Measurements from ENCODE around the gene RTN4IP1.
A peak's percentile ranks its signal among the peaks of the same experiment; 100 is the strongest.
"Not testable (repeated sequence)": the region's sequence is repeated elsewhere in the genome, so short reads cannot be mapped to it uniquely, and the experiment has no call there.

The RTN4IP1 gene

DNA sequence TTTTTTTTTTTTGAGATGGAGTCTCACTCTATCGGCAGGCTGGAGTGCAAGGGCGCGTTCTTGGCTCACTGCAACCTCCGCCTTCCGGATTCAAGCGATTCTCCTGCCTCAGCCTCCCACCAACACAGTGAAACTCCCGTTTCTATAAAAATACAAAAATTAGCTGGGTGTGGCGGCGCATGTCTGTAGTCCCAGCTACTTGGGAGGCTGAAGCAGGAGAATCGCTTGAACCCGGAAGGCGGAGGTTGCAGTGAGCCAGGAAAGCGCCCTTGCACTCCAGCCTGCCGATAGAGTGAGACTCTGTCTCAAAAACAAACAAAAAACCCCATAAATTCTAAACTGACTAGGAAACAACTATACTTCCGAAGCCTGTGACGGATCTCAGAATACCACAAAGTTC lies 1.5 kb downstream of the RTN4IP1 start:
- not testable (repeated sequence) for DNase-seq

DNA sequence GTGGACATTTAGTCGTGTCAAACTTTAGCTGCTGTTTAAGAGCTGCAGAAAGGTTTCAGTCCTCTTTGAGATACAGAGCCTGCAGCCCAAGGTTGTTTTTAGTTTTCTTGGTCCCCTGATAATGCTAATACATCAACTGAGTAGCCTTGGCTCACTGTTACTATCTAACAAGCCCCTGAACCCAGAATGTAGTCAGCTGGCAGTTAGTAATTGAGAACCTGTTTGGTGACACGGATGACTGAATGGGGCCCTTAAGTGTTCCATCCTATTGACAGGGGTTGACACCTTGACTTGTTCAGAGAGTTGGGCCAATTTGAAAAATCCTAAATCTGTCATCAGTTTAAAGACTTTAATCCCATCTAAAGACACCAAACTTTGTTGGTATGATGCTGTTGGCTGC lies 2.8 kb downstream of the RTN4IP1 start:
- peak in 1 of 2 experiments; percentile 20 for DNase-seq

DNA sequence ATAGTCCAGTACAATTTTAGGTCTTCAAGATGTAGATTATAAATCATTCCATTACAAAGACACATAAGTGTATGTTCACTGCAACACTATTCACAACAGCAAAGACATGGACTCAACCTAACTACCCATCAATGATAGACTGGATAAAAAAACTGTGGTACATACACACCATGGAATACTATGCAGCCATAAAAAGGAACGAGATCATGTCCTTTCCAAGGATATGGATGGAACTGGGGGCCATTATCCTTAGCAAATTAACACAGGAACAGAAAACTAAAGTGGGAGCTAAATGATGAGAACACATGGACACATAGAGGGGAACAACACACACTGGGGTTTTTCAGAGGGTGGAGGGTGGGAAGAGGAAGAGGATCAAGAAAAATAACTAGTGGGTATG lies 6.3 kb downstream of the RTN4IP1 start:
- no peak for DNase-seq

DNA sequence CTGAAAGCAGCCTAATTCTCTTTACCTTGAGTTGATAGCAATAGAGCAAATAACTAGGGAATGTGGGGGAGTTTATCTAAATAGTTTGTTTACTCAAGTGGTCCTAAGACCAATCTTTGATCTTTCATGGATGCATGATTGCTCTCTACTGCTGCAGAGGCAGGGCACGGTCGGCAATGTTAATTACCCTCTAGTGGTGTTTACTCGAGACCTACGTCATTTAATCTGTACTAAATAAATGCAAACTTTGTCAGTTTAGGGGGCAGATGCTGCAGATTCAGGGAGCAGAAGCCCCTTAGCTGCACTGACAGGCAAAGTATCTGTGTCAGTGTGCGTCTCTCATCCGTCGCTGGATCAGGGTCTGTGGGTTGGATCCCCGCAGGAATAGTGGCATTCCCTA lies 6.9 kb downstream of the RTN4IP1 start:
- no peak for DNase-seq

DNA sequence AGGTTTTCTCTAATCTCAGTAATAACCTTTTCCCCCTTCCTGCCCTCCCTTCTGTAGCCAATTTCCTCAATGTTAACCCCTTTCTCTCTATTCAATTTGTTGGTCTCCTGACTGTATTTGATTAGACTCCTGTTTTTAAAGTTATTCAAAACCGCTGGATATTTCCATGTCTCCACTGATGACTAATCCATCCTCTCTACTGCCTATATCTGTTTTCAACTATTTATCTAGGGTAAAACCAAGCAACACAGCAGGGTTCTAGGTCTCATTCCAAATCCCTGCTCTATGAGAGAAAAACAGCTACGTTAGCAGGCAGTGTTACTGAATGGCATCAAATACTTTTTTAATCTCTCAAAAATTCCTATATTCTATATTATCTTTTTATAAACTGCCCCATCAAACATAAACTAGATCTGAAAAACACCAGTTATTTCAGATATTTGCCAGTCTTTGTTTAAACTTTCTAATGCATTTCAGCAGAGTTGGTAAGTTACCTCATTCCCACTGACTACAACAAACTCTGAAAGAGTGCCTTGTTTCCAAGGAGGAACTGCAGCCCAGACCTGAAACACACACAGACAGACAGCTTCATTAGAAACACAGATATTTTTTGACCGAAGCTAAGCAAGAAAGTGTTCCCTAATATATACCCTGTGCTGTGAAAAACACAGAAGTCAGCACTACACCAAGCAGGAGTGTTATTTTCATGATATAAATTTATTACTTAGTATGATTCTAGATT lies 8.2 kb downstream of the RTN4IP1 start:
- no peak for DNase-seq

DNA sequence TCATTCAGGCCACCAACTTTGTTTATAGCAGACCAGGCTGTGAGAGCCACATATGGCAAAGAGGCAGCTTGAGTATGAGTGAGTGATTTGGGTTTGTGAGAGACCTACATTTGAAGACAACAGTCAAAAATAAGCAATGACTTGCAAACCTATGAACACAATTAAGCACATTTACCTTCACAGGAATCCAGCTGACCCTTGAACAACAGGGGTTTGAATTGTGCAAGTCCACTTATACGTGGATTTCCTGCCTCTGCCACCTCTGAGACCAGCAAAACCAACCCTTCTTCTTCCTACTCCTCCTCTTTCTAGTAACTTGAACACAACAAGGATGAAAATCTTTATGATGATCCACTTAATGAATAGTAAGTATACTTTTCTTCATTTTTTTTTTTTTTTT lies 10.1 kb downstream of the RTN4IP1 start:
- no peak for DNase-seq

DNA sequence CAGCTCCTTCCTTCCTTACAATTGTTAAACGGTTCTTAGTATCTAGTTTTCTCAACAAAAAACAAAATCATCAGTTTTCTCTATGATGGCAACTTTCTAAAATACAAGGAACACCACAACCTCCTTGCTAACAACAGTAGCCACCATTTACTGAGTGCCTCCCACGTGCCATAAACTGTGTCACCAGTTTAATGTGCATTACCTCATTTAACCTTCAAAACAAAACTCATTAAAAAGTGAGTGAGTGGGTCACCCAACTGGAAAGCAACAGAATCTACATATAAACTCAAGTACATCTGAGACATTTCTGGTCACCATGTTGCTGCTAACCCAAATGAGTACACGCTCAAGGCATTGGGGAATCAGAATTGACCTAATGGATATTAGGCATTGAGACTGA lies 11.0 kb downstream of the RTN4IP1 start:
- no peak for DNase-seq

DNA sequence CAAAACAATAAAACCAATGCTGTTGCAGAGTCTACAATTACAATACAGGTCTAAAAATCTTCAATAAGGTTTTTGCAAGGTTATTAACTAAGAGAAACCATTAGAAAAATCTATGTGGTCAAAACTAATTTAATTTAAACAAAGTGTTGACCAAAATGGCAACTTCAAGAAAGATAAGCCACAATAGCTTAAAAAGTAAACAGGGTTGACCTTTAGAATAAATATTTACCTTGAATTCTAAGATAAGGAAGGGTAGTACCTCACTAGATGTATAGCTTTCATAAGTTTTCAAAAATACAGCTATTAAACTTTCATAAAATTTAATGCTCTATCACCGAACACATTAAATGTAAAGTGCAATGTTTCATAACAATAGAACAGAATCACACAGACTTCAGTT lies 11.4 kb downstream of the RTN4IP1 start:
- DNase-seq, result no peak

DNA sequence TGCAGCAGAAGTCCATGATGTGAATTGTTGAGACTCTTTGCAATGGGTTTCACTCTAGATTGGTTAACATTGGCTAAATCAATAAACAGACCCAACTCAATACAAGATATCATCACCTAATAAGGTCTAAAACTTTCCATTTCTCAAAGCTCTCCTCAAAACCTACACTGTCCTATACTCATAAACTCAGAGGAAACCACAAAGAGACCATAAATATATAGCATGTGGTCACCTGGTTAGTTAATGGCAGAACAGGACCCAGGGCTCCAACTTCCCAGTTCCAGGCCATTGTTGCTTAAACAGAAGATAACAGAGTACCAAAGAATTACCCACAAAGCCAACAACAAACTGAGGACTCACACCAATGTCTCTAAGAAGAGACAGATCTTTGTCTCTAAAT lies 12.0 kb downstream of the RTN4IP1 start:
- no peak for DNase-seq

DNA sequence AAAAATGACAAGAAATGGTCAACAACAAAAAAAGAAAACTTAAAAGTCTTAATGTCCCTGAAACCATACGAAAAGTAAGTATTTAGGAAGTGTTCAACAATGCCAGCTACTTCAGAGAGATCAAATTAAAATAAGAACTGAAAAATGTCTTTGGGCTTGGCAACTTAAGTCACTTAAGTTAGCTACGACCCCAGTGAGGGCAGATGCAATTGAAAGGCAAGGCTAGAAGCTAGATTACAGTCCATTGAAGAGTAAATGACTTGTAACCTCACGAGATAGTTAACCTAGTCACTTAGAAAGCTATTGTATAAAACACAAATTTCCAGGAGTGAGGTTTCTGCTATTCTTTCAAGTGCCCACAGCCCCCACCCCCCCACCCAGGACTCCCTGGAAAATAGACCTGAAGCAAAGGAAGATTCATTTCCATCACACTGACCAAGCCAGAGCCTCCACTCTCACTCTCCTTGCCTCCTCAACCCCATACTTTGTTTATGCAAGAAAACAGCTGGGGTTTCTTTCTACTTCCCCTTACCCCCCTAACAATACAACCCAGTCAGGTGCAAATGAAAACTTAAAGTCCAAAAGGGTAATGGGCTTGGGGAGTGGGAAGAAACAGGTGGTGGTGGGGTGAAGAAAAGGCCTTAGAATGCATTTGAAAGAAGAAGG lies 14.6 kb downstream of the RTN4IP1 start:
- DNase-seq, result no peak

DNA sequence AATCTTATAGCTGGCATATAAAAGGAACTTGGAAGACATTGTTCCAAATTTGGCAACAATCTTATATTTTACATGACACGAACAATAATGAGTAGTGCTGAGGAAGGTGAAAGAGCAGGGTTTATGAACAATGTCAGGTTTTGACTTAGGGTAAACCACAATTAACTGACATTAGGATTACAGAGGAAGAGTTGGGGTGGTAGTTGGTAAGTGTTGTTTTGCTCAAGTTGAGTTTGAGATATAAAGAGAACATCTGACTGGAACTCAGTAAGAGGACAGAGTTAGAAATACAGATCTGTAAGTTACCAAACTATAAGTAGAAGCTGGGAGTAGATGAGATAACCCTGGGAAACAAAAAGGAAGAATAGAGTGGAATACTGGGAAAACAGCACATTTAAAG lies 15.1 kb downstream of the RTN4IP1 start:
- DNase-seq, result no peak

DNA sequence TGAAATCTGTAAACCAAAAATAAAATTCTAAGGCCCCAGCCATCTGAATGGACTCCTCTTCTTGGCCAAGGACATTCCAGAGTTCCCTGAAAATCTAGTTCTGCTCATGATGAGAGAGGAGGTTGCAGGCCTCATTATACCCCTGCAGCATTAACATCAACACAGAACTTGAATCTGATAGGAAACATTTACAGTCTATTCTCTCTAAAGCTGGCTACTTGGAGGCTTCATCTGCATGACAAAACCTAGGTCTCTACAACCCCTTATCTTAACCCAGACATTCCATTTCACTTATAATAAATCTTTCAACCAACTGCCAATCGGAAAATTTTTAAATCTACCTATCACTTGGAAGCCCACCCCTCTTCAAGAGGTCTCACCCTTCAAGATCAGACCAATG lies 15.7 kb downstream of the RTN4IP1 start:
- no peak for DNase-seq

DNA sequence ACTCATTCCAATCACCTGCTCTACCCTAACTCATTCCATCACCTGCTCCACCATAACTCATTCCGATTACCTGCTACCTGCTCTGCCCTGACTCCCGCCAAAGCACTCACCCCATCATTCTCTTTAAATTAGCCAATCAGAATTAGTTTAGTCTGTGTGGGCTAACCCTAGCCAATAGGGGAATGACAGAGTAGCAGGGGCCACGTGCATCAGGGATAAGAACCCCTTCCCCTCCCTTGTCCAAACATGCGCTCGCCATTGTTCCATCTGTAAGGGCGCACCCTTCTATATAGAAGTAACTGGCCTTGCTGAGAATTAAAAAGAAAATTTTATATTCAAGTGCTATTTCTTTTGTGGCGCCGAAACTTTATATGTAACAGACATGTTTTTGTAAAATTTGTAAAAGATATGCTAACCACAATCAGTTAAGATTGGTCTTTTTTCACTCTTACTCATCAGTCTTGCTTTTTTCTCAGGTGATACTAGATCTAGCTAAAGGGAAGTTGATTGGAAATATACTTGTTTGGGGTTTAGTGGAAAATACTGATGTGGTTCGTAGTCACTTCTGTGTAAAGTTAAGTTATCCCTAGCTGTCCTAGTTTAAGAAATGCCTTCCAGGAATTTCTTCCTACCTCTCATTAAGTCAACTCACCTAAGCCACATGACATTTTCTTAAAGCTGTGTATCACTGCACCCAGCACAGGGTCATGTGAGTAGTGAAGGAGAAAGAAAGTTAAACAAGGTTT lies 16.5 kb downstream of the RTN4IP1 start:
- no peak for DNase-seq

DNA sequence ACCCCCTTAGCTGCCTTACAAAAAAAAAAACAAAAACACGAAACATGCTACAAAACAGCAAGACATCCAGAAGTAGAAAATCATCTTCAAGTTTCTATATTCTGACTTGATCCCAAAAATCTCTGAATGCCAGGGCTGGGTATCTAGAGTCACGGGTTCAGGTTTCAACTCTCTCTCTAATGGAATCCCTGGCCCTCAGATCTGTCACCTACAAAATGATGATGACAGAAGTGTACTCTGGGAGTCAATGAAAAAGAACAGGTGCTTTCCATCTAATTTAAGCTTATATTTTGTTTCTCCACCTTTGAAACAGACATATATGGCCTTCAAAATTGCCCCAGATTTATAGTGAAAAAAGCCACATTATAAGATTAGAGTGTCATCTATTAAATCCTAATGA lies 18.3 kb downstream of the RTN4IP1 start:
- DNase-seq, result no peak

DNA sequence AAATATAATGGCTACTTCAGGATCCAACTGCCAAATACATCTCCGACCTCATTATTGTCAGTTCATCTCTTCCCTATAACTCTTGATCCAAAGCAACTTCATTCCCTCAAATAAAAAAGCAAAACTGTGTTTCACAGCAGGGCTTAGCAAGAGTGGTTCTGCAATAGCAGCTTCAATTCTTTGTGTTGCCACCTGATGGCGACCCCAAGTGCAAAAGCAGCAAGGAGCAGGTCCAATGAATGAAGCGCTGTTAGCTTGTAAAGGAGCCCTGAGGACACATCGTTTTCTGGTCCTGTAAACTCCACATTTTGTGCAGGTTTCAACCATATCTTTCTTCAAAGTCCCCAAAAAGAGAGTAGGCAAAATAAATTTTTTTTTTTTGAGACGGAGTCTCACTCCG lies 19.6 kb downstream of the RTN4IP1 start:
- peak in 1 of 2 experiments; percentile 61 for DNase-seq

DNA sequence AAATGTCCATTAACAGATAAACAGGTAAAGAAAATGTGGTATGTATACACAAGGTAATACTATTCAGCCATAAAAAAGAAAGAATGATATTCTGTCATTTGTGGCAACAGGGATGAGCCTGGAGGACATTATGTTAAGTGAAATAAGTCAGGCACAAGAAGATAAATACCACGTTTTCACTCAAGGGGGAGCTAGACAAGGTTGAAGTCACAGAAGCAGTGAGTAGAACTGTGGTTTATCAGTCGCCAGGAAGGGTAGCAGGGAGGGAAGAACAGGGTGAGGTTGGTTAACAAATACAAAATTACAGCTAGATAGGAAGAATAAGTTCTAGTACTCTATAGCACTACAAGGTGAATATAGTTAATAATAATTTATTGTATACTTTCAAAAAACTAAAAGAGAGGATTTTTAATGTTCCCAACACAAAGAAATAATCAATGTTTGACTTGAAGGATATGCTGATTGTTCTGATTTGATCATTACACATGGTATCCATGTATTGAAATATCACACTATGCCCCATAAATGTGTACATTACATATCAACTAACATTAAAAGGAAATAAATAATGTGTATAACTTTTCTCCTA lies 21.1 kb downstream of the RTN4IP1 start:
- peak; percentile 50 to 81 for DNase-seq

DNA sequence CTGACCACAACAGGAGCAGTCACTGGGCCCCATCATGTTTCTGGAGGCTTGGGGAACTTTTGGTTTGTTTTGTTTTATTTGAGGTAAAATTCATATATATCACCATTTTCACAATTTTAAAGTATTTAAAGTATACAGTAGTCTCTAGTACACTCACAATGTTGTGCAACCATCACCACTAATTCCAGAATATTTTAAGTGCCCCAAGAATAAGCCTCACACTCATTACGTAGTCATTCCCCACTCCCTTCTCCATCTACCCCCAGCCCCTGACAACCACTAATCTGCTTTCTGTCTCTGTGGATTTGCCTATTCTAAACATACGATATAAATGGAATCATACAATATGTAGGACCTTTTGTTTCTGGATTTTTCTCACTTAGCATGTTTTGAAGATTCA lies 29.0 kb downstream of the RTN4IP1 start:
- DNase-seq, result no peak

DNA sequence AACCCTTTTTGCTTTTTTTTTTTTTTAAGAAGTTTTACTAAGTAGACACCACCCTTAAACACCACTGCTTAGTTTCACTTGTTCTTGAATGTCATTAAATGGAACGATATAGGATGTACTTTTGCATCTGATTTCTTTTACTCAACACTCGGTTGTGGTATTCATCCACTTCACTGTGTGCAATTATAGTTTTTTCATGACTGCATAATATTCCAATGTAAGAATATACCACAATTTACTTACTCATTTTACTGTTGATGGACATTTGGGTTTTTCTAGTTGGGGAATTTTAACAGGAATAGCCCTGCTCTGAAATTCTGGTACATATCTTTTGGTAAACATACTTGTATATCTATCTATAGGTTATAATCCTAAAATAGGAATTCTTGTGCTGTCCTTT lies 29.9 kb downstream of the RTN4IP1 start:
- no peak for DNase-seq

DNA sequence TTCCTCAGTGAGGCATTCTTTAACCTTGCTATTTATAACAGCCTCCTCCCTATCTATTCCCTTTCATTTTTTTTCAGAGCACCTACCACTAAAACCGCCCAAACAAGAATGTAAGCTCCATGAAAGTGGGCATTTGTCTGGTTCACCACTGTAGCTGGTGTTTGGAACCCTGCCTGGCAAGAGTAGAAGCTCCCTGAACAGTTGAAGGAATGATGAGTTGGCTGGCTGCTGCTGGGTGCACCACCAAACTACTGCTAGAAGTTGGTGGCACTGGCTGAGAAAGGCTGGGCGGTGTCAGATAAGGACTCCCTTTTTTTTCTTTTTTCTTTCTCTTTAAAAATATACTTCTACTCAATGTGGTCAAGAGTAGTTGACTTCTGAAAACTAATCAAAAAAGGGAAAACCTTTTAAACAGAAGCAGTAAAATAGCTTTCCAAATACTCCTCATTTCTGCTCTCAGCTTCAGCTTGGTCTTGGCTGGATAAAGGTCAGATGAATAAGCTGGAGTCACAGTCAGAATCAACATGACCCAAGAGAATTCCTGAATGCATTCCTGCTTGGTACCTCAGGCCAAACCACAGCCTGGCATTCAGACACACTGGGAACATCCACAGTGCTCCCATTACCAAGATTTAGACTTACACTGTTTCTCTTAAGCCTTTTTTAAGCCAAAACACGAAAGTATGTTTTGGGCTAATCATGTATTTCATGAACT lies 38.0 kb downstream of the RTN4IP1 start:
- DNase-seq, result no peak

DNA sequence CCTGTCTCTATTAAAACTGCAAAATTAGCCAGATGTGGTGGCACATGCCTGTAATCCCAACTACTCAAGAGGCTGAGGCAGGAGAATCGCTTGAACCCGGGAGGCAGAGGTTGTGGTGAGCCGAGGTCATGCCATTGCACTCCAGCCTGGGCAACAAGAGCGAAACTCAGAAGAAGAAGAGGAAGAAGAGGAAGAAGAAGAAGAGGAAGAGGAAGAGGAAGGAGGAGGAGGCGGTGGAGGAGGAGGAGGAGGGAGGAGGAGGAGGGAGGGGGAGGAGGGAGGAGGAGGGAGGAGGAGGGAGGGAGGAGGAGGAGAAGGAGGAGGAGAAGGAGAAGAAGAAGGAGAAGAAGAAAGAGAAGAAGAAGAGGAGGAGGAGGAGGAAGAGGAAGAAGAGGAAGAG lies 40.4 kb downstream of the RTN4IP1 start:
- DNase-seq, result not testable (repeated sequence)

DNA sequence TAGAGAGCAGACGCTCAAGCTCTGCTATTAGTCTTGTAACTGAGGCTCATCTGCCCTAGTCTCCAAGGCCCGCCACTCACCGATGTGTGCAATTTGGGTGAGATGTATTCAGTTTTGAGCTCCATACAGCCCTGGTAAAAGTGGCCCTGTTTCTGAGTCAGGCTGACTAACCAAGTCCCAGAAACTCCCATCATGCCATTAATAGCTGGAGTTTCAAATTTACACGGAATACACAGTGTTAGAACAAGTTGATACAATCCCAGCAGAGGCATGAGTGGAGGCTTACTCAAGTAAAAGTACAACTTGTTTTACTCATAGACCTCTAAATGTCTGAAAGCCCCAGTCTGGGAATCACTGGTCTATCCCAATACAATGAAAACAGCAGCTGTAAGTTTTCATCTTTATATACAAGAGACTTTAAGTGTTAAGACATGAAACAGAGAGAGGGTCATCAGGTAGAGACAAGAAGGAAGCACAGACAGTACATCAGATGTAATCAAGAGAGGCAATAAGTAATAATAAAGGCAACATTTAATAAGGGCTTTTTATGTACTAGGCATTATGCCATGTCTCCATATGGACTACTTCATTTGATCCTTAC lies 42.4 kb downstream of the RTN4IP1 start:
- no peak for DNase-seq

DNA sequence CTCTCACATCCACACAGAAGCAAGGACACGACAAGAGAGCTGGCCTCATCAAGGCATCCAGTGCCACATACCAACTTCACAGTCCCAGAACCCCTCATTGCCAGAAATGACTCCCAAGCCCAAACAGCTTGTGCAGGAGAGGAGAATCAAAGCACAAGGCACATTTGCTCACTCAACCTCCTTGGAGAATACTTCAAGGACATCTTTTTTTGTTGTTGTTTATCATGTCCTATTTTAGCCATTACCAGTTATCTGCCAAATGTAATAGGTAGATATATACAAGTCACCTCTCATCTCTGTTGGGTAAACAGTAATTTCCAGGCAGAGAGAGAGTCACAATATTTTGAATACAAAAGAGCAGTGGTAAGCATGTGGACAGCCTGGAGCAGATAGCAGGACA lies 47.8 kb downstream of the RTN4IP1 start:
- DNase-seq, result no peak

DNA sequence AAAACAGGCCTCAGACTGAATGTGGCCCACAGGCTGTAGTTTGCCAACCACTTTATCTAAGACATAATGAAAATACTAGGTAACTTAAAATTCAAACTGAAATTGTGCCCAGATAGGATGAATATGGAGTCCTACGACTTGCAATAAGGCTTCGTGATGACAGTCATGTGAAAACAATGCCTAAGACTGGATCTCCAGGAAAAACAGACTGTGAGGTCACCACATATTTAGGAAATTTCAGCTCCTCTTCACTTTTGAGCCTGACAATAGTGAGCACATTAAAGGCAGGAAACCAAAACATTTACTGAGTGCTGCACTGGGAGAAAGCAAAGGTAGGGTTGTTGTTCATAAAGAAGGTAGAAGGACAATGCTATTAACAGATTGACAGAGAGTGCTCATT lies 50.0 kb downstream of the RTN4IP1 start:
- no peak for DNase-seq

Measured in NCI-H526 (cell line).